ENCODE results near the gene LSM3. TPM values are rescaled to one million over a fixed set of nuclear protein-coding genes. Genes with fewer than 3 reads are reported as not detected.

Gene LSM3
- total RNA-seq, 1 experiment from 2014 or later, result 23.0 TPM

DNA sequence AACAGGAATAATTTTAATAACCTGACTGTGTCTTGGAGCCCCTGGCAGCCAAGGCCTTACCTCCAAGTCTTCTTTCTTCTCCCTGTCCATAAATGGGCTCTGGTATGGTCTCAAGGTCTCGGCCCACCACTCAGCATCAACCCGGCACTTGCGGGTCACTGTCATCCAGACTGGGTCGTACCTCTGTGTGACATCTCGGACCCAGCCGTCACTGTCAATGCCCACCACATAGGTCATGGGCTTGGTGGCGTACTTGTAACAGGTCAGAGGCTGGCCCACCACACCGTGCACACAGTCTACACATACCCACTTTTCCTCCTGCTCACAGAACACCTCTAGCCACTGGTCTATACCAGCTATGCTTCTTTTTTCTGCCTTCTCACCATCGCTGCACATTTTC lies 20.7 kb upstream of the LSM3 start:
- no peak for DNase-seq (ENCODE audit: low read depth)

DNA sequence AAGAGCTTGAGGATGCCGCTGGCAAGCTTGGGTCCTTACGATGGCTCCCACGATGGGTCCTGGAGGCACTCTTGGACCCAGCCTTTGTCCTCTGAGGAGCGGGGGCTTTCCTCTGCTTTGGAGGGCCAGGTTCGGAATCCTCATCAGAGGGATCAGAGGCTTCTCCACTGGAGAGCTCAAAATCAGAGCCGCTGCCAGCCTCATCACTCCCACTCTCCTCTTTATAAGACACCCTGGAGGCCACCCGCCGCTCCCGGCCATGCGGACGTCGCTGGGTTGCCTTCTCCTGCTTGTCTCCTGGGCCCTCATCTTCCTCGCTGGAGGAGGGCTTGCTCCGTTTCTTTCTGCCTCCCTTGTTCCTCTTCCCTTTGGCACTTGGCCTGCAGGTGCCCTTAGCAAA lies 20.2 kb upstream of the LSM3 start:
- DNase-seq (ENCODE audit: low read depth), result no peak

DNA sequence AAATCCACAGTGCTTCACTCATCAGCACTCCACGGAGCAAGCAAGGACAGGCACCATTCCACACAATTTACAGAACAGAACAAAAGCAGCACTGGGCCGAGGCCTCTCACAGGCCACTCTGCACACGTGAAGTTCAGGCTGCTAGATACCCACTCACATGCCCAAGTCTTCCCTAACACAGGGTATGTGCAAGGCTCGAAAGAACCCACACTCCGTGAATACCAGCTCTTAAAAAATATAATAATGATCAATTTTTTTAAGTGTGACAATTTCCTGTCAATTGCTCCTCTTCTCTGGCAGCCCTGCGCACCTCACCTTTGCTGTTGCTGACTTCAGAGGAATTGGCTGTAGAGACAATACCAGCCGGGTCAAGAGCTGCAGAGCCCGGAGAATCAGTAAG lies 19.2 kb upstream of the LSM3 start:
- no peak for DNase-seq (ENCODE audit: low read depth)

DNA sequence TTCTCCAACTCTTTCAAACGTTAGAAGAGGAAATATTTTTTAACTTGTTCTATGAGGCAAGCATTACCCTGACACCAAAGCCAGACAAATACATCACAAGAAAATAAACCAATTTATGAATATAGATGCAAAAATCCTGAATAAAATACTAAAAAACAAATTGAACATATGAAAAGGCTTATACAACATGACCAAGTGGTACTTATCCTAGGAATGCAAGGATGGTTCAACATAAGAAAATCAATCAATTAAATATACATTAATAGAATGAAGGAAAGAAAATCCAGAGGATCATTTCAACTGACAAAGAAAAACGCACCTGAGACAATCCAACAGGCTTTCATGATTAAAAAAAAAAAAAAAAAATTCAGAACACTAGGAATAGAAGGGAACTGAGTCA lies 17.3 kb upstream of the LSM3 start:
- DNase-seq (ENCODE audit: low read depth), result no peak

DNA sequence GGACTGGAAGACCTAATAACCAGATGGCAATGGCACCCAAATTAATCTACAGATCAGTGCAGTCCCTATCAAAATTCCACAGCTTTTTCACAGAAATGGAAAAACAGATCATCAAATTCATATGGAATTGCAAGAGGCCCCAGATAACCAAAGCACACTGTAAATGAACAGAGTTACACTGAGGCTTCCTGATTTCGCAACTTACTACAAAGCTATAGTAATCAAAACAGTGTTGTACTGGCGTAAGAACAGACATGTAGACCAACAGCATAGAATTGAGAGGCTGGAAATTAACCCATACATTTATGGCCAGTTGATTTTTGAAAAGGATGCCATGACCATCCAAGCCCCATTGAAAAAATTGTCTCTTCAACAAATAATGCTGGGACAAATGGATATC lies 16.4 kb upstream of the LSM3 start:
- DNase-seq (ENCODE audit: low read depth), result no peak

DNA sequence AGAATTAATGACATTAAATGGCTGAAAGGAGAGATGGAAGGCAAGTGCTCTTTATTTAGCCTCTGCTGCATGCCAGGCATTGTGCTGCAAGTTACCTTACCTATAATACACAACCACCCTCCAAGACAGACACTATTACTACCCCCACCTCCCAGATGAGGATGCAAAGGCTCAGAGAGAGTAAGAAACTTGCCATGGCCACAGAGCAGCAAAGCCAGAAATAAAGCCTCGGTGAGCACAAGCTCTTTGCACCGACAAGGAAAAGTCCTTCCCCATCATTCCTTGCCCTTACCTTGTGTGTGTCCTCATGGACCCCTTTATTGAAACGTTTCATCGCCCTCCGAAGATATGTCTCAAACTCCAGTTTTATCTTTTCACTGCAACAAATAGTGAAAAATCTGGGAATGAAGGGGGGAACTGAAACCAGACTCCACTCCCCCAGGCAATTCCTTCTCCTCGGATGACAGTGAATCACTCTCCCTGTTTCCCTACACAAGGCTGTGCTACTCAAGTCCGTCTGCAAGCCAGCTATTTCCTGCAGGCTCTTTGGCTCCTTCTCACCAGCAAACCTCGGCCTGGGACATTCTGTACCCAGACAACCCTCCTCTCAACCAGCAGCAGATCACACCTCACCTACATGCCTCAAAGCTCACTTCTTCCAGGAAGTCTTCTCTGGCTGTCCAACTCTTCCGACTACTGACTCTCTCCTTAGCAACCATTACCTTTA lies 11.6 kb upstream of the LSM3 start:
- DNase-seq (ENCODE audit: low read depth), result peak; percentile 40

DNA sequence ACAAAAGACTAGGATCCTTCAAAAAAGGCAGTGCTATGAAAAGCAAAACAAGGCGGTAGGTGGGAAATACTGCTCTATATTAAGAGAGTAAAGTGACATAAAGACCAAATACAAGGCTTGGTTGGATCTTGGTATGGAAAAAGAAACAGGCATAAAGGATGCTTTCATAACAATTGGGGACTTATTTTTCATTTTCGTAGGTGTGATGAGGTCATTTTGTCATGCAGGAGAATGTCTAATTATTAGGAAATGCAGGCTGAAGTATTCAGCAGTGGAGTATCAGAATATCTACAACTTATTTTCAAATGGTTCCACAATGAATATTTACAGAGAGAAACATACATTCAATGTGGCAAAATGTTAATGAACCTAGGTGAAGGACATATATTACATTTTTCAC lies 9.2 kb upstream of the LSM3 start:
- no peak for DNase-seq (ENCODE audit: low read depth)

DNA sequence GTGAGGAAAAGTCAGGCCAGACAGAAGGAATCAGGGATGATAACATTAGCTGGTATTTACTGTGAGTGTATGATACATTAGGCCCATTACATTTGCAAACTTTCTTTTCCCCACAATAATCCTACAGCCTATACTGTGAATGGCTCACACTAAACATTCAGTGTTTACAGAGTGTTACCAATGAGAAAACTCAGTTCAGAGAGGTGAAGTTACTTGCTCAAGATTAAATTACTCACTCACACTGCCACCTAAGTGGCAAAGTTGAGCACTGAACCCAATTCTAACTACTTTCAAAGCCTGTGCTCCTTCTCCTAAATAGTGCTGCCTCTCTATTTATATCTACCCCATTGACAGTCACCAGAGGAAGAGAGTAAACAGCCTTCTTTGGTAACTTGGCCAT lies 8.7 kb upstream of the LSM3 start:
- DNase-seq (ENCODE audit: low read depth), result no peak

DNA sequence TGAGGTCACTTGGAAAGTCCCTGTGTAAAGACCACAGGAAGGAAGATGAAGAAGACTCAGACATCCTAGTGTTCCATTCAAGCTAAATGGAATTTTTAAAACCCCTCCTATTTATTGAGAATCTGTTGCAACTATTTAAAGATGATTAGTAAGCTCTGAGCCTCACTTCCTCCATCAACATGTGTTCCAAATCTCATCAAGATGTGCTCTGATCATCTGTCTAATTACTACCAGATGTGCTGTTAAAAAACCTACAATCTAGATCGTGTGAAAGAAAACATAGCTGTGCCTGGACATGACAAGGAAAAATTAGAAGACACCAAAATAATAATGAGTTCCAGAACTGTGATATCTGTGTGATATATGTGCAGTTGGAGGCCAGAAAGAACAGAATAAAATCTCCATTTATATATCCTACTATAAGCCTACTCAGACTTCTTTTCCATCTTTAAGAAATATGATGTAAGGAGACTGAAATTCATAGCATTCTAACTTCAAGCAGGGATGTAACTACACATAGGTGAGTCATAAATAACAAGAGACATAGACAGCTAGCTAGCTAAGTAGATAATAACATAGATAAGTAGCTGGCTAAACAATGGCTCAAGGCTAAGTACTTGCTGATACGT lies 8.0 kb upstream of the LSM3 start:
- DNase-seq (ENCODE audit: low read depth), result peak; percentile 54

DNA sequence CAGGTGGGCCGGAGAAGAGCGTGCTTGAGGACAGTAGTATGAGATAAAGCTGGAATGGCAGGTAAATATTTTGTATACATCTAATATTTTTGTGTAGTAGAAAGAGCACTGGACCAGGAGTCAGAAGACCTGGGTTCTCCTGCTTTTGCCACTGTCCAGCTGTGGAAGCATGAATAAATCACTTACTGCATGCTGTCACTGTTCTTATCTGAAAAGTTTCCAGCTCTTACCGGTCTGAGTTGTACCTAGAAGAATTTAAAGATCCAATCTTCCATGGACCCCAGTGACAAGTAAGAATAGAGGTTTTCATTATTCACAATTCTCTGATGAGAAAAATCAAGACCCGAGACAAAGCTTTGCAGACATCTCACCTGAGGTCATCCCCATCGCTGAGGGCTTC lies 6.1 kb upstream of the LSM3 start:
- no peak for DNase-seq (ENCODE audit: low read depth)

DNA sequence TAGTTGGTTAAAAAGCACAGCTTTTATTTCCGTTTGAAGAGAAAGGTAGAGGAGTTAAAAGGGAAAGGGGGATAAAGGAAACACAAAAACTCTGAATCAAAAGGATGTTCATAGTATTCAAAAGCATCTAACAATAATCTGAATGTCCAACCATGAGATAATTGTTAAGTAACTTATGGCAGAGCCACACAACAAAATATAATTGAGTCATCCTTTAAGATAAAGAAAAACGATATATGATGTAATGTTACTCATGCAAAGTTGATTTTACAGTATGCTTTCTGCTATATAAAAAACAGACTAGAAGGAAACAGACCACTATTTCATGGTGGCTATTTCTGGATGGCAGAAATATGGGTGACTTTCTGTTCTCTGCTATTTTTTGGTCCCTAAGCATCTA lies 4.1 kb upstream of the LSM3 start:
- DNase-seq (ENCODE audit: low read depth), result no peak

DNA sequence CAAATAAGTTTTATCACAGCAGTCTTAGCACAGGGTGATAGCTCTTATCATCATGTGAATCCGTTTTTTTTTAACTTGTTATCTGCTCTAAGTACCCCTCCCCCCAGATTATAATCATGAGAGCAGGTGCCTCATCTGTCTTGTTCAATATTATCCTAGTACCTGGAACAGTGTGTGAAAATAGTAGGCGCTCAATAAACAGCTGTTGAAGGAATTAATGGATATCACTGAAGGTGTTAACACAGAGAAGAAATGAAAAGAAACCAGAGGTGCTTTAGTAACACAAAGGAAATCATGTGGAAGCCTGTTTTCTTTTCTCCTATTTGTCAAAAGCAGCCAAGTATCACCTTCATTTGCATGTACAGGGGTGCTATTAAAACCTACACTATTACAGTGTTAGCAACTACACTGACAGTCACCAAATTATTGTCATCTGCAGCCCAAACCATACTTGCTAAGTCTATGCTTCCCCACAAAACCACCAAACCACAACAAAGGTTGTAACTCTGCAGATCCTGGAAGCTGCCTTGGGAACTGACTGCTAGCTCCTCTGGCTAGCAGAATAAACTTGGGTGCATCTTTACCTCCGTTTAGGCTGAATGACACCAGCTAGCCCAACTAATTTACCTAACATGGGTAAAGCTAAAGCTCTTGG lies 3.1 kb upstream of the LSM3 start:
- DNase-seq (ENCODE audit: low read depth), result peak; percentile 67

DNA sequence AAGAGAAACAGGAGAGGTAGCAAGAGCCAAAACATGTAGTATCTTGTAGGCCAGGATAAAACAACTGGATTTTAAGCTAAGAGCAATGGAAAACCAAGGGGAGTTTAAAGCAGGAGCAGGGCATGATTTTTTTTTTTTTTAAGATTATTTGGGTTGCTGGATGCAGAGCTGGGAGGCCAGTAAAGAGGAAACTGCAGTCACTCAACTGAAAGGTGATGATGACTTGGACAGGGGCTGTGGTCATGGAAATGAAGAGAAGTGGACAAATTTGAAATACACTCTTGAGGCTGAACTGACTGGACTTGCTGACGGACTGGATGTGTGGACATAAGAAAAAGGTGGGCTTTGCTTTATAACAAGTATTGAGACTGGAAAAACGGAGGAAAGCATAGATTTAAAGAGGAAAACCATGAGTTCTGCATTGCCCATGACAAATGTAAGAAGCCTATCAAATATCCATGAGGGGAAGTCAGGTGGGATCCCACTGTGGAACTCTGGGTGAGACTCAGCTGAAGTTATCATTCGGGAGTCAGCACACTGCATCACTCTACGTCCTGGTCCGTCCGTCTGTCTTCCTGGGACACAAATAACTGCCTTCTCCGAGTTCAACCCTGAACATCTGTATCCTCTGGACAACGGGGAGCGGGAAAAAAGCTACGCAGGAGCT lies 904 bp upstream of the LSM3 start:
- no peak for DNase-seq (ENCODE audit: low read depth)

DNA sequence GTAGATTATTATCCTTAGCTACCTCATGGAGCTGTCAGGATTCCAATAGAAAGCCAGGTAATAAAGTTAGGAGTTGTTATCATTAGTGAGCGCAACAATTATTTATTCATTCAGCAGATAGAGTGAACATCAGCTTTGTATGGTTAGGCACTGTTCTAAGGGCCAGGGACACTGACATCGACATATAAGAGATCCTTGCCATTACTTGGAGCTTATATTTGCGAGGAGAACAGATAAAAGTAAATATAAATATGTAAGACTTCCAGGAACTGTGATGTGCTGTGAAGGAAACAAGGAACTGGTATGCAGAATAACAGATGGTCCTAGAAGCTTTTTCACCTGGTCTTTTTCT lies 473 bp downstream of the LSM3 start:
- no peak for DNase-seq (ENCODE audit: low read depth)

DNA sequence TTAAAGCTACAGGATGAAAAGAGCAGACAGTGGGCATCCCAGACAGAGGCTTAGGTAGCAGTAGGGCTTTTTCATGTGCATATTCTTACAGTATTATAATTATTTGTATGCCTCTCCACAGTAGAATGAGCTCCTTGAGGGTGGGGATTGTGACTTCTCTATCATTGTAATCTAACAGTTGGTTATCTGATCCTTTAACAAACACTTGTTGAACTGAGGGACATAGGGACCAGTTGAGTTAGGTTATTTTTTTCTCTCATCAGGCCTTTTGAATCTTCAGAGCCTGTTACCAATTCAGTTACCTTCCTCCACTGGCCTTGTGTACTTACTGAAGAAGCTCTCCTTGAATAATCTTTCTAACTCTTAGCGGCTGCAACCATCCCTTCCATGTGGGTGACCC lies 1.2 kb downstream of the LSM3 start:
- DNase-seq (ENCODE audit: low read depth), result no peak

DNA sequence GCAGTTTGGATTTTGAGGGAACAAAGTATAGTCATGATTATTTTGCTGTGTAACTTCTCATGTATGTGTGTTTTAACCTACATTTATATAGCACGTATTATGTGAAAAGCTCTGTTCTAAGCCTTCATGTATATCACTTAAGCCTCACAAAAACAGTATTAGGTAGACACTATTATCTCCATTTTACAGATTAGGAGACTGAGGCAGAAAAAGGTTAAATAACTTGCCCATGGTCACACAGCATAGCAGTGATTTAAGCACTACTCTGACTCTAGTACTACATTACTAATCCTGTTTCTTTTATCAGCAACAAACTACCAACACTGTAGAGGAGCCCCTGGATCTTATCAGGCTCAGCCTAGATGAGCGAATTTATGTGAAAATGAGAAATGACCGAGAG lies 2.6 kb downstream of the LSM3 start:
- no peak for DNase-seq (ENCODE audit: low read depth)

DNA sequence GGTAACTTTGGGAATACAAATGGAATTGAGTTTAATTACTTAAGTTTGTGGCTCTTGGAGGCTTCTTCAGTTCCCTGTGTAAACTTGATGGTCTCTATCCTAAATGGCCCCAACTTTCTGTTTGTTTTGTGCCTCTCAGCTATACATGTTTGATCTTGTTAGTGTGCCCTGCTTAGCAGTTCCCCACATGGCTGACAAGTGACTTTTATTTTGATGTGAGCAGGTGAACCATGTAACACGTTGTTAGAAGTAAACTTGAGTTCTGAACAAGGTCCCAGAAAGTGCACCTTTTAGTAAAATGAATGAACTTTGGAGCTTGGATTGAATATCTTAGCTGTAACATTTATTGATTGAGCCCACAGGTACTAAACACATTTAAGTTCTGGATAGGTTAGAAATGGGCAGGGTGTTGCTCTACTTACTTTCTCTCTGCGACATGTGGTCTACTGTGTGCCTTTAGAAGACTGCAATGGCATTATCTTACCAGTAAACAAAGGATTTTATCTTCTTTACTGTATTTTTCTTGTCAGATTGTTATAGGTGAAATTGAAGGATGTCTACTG lies 4.5 kb downstream of the LSM3 start:
- DNase-seq (ENCODE audit: low read depth), result no peak

DNA sequence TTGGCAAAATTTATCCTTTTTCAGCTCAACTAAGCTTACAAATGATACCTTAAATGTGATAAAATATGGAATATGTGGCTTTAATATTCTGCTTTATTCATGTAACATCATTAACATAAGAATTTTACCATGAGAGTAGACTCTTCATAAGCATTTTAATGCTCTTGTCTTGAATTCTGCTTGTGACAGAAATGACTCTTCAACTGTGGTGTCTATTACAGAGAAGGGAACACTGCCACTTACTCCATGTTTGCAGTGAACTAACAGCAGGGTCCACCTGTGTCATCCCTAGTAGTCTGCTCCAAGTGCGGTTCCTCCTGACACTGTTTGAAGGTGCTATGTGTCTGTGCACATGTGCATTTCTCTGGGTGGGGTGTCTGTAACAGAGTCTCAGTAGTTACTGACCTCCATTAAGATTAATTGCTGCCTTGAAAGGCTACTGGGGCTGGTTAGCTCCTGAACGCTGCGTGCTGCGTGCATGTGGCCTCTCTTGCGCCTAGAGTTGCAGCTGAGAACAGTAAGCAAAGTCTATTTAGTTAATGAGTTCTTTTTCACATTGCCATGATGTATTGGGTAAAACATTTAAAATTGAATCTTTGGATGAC lies 8.3 kb downstream of the LSM3 start:
- DNase-seq (ENCODE audit: low read depth), result no peak

DNA sequence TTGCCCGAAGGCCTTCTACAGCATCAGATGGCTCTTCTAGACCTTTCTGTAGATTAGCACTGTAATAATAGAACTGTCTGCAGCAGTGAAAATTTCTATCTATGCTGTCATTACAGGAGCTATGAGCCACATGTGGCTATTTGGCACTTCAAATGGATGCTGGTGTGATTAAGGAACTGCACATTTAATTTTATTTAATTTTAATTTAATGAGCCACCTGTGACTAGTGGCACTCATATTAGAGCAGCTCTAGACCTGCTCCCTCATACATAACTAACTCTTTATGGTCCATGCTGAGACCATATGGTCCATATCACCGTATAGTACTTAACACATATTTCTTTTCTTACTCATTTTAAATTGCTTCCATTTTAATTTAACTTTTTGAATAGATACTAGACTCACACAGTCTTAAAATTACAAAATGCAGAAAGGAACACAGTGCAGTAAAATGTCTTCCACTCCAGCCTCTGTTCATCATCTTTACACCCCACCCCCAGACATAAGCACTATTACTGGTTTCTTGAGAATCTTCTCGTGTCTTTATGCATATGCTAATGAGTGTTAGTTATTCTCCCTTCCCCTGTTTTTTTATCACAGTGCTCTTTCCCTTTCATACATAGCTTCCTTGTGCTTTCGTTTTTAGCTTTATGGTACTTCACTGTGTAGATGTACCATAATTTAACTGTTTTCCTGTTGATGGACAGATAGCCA lies 9.6 kb downstream of the LSM3 start:
- no peak for DNase-seq (ENCODE audit: low read depth)

DNA sequence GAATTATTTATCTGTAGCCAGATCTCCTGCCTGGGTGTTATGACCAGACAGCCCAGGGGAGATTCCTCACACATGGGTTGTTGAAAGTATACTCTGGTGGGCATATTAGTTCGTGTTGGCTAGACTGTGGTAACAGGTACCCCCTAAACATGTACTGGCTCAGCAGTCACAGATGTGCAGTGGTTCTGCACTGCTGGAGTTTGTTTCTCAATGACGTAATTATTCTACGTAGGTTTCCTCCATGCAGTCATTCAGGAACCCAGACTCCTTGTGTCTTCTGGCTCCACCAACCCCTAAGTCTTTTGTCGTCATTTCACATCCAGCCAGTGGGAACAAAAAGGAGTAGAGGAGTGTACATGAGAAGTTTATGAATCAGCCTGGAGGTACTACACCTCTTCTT lies 16.2 kb downstream of the LSM3 start:
- DNase-seq (ENCODE audit: low read depth), result no peak

DNA sequence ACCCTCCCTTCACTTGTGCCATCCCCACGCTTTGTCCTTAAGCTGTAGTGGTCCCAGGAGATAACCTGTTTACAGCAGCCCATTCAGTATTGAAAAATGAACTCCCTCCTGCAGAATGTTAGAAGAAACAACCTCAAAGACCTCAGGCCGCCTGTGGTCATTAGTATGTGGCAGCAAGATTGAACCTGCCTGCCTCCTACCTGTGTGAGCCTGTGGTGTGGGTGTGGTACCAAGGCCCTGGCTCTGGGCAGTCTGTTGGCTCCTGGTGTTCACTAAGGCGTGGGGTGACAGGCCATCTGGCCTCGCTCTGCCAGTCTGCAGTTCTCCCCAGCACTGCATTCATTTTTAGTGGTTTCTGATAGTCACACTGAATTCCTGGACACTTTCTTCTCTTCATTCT lies 21.0 kb downstream of the LSM3 start:
- no peak for DNase-seq (ENCODE audit: low read depth)

DNA sequence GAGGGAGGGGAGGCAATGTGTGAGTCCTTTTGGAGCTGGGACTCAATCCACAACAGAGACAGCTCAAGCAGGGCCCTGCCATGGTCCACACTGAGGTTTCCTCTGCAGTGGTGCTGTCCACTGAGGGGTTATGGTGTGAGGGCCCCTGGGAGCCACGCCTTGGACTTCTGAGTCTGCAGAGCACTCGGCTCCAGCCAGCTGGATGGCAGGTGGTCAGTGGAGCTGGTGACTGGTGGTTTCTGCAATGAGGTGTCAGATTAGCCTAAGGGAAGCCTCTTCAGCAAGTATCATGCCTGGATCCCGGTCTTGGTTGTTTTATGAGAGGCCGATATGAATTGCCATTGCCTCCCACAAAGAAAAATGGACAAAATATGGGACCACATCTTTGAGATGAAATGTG lies 21.7 kb downstream of the LSM3 start:
- no peak for DNase-seq (ENCODE audit: low read depth)
